HepG2 (cell line): ENCODE measurements around the gene ZKSCAN3. TPM values are rescaled to one million over a fixed set of nuclear protein-coding genes. Genes with fewer than 3 reads are reported as not detected.

Experiments
- ADNP ChIP-seq: sonication (generic); formaldehyde crosslinking; IDR thresholded peaks from 2 replicates; pipeline ENCODE4 v1.4.0; 2020; ENCODE audit warnings: missing genetic modification reagents
- CREM ChIP-seq, 2 experiments: sonication (generic) in 1 of 2; formaldehyde crosslinking in 1 of 2; IDR thresholded peaks; 2 replicates each; pipeline versions ENCODE4 v1.4.0 to v1.6.1; 2016 to 2020; ENCODE audit warnings: antibody characterized with exemption in 1 of 2, mild to moderate bottlenecking in 1 of 2, missing genetic modification reagents in 1 of 2
- ELF4 ChIP-seq: sonication (generic); formaldehyde crosslinking; IDR thresholded peaks from 2 replicates; pipeline ENCODE4 v1.5.0; 2020; ENCODE audit warnings: missing genetic modification reagents, mild to moderate bottlenecking, moderate library complexity, borderline replicate concordance
- HDAC2 ChIP-seq: sonication (generic); formaldehyde crosslinking; IDR thresholded peaks from 2 replicates; pipeline ENCODE4 v1.4.0; 2020; ENCODE audit warnings: missing genetic modification reagents
- HIVEP1 ChIP-seq: sonication (generic); formaldehyde crosslinking; IDR thresholded peaks from 2 replicates; pipeline ENCODE4 v1.4.0; 2020; ENCODE audit warnings: mild to moderate bottlenecking, missing genetic modification reagents
- KMT2A ChIP-seq: sonication (generic); formaldehyde crosslinking; IDR thresholded peaks from 2 replicates; pipeline ENCODE4 v1.4.0; 2020; ENCODE audit warnings: missing genetic modification reagents
- MED1 ChIP-seq: sonication (generic); formaldehyde crosslinking; IDR thresholded peaks from 2 replicates; pipeline ENCODE4 v1.4.0; 2020; ENCODE audit warnings: missing genetic modification reagents
- NCOA1 ChIP-seq: sonication (generic); formaldehyde crosslinking; IDR thresholded peaks from 2 replicates; pipeline ENCODE4 v1.9.0; 2021; ENCODE audit warnings: missing genetic modification reagents
- NCOA2 ChIP-seq: sonication (generic); formaldehyde crosslinking; IDR thresholded peaks from 2 replicates; pipeline ENCODE4 v1.8.0; 2022; ENCODE audit warnings: inconsistent platforms
- NCOA5 ChIP-seq: sonication (generic); formaldehyde crosslinking; IDR thresholded peaks from 2 replicates; pipeline ENCODE4 v1.4.0; 2020; ENCODE audit warnings: missing genetic modification reagents
- PHF20 ChIP-seq: sonication (generic); formaldehyde crosslinking; IDR thresholded peaks from 2 replicates; pipeline ENCODE4 v1.5.0; 2020; ENCODE audit warnings: mild to moderate bottlenecking, missing genetic modification reagents
- REXO4 ChIP-seq: sonication (generic); formaldehyde crosslinking; IDR thresholded peaks from 2 replicates; pipeline ENCODE4 v1.8.0; 2022; ENCODE audit warnings: missing genetic modification reagents, mild to moderate bottlenecking, borderline replicate concordance
- RXRA ChIP-seq: sonication (generic); formaldehyde crosslinking; IDR thresholded peaks from 2 replicates; pipeline ENCODE4 v1.5.1; 2020; ENCODE audit warnings: missing genetic modification reagents
- SALL2 ChIP-seq: sonication (generic); formaldehyde crosslinking; IDR thresholded peaks from 2 replicates; pipeline ENCODE4 v1.8.1; 2023; ENCODE audit warnings: mild to moderate bottlenecking, missing genetic modification reagents, inconsistent platforms
- TOE1 ChIP-seq: sonication (generic); formaldehyde crosslinking; IDR thresholded peaks from 2 replicates; pipeline ENCODE4 v1.4.0; 2020; ENCODE audit warnings: mild to moderate bottlenecking, missing genetic modification reagents
- ZNF282 ChIP-seq: fragments of 450-650 bp; IDR thresholded peaks from 2 replicates; pipeline ENCODE4 v1.6.1; 2018; ENCODE audit not compliant: partially characterized antibody
- ZNF382 ChIP-seq: sonication (generic); formaldehyde crosslinking; IDR thresholded peaks from 2 replicates; pipeline ENCODE4 v1.5.0; 2020; ENCODE audit warnings: missing genetic modification reagents, mild to moderate bottlenecking, borderline replicate concordance
- ZNF431 ChIP-seq: sonication (generic); formaldehyde crosslinking; IDR thresholded peaks from 2 replicates; pipeline ENCODE4 v1.9.0; 2022; ENCODE audit warnings: missing genetic modification reagents, low read depth, mild to moderate bottlenecking, borderline replicate concordance
- ZNF672 ChIP-seq: sonication (generic); formaldehyde crosslinking; IDR thresholded peaks from 2 replicates; pipeline ENCODE4 v1.8.1; 2022; ENCODE audit warnings: missing genetic modification reagents
- ZNF841 ChIP-seq: sonication (generic); formaldehyde crosslinking; IDR thresholded peaks from 2 replicates; pipeline ENCODE4 v1.8.1; 2023; ENCODE audit warnings: missing genetic modification reagents, borderline replicate concordance
- polyA plus RNA-seq, 8 experiments: library from polyadenylated mRNA; depleted of rRNA in 3 of 8; stranded (reverse) in 7 of 8; unstranded in 1 of 8; fragments of >200 nt; fragmentation: Illumina TruSeq in 4 of 8; extraction: Trizol in 4 of 8; gene quantifications; 2 replicates each; pipeline versions ENCODE4 v1.2.1 to v1.2.3, GENCODE V29; 2011 to 2016; ENCODE audit warnings: low read depth in 4 of 8, missing spikeins in 1 of 8, mixed read lengths in 1 of 8; ENCODE audit not compliant: insufficient read depth in 1 of 8
- total RNA-seq, 5 experiments: library from RNA; depleted of rRNA; stranded (reverse); fragments of >200 nt; fragmentation: Illumina TruSeq; extraction: Trizol; gene quantifications; 2 replicates each; pipeline ENCODE4 v1.2.3, GENCODE V29; 2016; ENCODE audit warnings: low read depth in 1 of 5
- TF ChIP-seq, protein P1 (sequence below), 2 experiments: fragments of 450-650 bp in 1 of 2; sonication (generic) in 1 of 2; formaldehyde crosslinking; IDR thresholded peaks; 2 replicates each; pipeline versions ENCODE4 v1.5.0 to v1.8.0; 2020 to 2022; ENCODE audit warnings: mild to moderate bottlenecking in 1 of 2, missing genetic modification reagents in 1 of 2
- TF ChIP-seq, protein P2 (sequence below): IDR thresholded peaks from 2 replicates; pipeline ENCODE4 v1.6.1; 2016; ENCODE audit warnings: mild to moderate bottlenecking
- TF ChIP-seq, protein P3 (sequence below): sonication (generic); formaldehyde crosslinking; IDR thresholded peaks from 2 replicates; pipeline ENCODE4 v1.5.0; 2020; ENCODE audit warnings: missing genetic modification reagents, mild to moderate bottlenecking, borderline replicate concordance
- TF ChIP-seq, protein P4 (sequence below): sonication (generic); formaldehyde crosslinking; IDR thresholded peaks from 2 replicates; pipeline ENCODE4 v1.5.0; 2020; ENCODE audit warnings: missing genetic modification reagents
- TF ChIP-seq, protein P5 (sequence below): IDR thresholded peaks from 2 replicates; pipeline ENCODE4 v1.6.1; 2016; ENCODE audit warnings: low read depth, borderline replicate concordance

ZKSCAN3 gene
- total and polyA plus RNA-seq, 2 of the 13 experiments (the other 11 are each of a cell fraction or from before 2014, with no cell fraction given): 3.3 to 7.4 TPM

DNA sequence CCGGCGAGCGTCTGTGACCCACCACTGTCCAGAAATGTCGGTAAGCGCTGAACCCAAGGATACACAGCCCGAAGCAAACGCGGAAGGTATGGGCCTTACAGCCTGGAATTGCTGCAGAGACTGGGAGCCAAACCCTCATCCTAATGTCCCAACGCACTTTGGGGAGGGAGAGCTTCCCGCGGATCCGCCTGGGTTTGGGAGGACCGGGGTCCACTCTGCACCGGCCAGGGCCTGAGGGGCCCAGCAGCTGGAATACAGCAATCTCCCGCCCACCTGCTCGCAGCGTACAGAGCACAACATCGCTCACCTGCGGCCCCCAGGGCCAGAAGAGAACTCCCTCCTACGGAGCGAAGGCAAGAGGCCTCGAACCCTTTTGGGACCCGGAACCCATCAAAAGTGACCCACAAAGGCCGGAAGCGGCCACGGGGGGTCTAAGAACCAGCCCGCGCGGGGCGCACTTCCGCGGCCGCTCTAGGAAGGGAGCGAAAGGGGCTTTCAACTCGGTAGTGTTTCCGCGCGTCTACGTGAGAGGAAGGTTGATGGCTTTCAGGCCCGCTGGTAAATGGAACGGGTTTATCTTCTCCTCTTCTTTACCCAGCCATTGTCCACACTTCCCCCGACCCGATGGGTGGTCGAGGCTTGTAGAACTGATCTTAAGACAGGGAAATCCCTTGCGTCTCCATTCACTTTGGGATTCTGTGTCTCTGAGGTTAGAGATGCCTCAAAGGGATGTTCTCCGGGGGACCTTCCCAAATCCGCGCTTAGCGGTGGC, 49.8 kb downstream of the ZKSCAN3 start, which contains the start of gene ZSCAN12 (continued):
- TF ChIP-seq KMT2A (CRISPR knock-in tag): peak; percentile 100
- peak; percentile 47; the same call in 1 of the 2 replicates for TF ChIP-seq ELF4
- peak; percentile 87 for TF ChIP-seq MED1 (CRISPR knock-in tag)
- TF ChIP-seq TOE1: peak; percentile 90; the same call in 1 of the 2 replicates
- TF ChIP-seq ZNF431: peak; percentile 86; the same call in 1 of the 2 replicates
- TF ChIP-seq RXRA (CRISPR knock-in tag): peak; percentile 51; the same call in 1 of the 2 replicates
- TF ChIP-seq NCOA2 (CRISPR knock-in tag): no peak; the same call in 1 of the 2 replicates
- TF ChIP-seq, protein P1, sequence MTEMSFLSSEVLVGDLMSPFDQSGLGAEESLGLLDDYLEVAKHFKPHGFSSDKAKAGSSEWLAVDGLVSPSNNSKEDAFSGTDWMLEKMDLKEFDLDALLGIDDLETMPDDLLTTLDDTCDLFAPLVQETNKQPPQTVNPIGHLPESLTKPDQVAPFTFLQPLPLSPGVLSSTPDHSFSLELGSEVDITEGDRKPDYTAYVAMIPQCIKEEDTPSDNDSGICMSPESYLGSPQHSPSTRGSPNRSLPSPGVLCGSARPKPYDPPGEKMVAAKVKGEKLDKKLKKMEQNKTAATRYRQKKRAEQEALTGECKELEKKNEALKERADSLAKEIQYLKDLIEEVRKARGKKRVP (CRISPR knock-in tag; IDR thresholded peaks at IDR 0.05): no peak
- TF ChIP-seq ADNP (CRISPR knock-in tag): no peak
- peak; percentile 55; the same call in 1 of the 2 replicates for TF ChIP-seq NCOA1 (CRISPR knock-in tag)
- TF ChIP-seq, protein P2, sequence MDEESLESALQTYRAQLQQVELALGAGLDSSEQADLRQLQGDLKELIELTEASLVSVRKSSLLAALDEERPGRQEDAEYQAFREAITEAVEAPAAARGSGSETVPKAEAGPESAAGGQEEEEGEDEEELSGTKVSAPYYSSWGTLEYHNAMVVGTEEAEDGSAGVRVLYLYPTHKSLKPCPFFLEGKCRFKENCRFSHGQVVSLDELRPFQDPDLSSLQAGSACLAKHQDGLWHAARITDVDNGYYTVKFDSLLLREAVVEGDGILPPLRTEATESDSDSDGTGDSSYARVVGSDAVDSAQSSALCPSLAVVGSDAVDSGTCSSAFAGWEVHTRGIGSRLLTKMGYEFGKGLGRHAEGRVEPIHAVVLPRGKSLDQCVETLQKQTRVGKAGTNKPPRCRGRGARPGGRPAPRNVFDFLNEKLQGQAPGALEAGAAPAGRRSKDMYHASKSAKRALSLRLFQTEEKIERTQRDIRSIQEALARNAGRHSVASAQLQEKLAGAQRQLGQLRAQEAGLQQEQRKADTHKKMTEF (CRISPR knock-in tag): peak; percentile 96
- no peak for TF ChIP-seq NCOA5 (CRISPR knock-in tag)
- peak; percentile 81; the same call in 1 of the 2 replicates for TF ChIP-seq REXO4
- TF ChIP-seq, protein P3, sequence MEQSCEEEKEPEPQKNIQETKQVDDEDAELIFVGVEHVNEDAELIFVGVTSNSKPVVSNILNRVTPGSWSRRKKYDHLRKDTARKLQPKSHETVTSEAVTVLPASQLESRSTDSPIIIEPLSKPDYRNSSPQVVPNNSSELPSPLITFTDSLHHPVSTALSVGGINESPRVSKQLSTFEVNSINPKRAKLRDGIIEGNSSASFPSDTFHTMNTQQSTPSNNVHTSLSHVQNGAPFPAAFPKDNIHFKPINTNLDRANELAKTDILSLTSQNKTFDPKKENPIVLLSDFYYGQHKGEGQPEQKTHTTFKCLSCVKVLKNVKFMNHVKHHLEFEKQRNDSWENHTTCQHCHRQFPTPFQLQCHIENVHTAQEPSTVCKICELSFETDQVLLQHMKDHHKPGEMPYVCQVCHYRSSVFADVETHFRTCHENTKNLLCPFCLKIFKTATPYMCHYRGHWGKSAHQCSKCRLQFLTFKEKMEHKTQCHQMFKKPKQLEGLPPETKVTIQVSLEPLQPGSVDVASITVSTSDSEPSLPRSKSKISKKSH (CRISPR knock-in tag): peak; percentile 85; the same call in 1 of the 2 replicates
- TF ChIP-seq HDAC2 (CRISPR knock-in tag): peak; percentile 92
- no peak for TF ChIP-seq ZNF282
- TF ChIP-seq PHF20 (CRISPR knock-in tag): peak; percentile 99
- TF ChIP-seq ZNF672 (CRISPR knock-in tag): no peak
- TF ChIP-seq ZNF382 (CRISPR knock-in tag): no peak
- TF ChIP-seq, protein P4, sequence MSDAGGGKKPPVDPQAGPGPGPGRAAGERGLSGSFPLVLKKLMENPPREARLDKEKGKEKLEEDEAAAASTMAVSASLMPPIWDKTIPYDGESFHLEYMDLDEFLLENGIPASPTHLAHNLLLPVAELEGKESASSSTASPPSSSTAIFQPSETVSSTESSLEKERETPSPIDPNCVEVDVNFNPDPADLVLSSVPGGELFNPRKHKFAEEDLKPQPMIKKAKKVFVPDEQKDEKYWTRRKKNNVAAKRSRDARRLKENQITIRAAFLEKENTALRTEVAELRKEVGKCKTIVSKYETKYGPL: 0 out of 2 replicates have a peak, but pooled peaks have one; percentile 24
- TF ChIP-seq SALL2 (CRISPR knock-in tag): peak; percentile 80; the same call in 1 of the 2 replicates
- TF ChIP-seq ZNF841 (CRISPR knock-in tag): peak; percentile 16; the same call in 1 of the 2 replicates
- TF ChIP-seq HIVEP1 (CRISPR knock-in tag): peak; percentile 96
- TF ChIP-seq CREM (IDR thresholded peaks at IDR 0.05): peak; percentile 79
- peak; percentile 12; the same call in 1 of the 2 replicates for TF ChIP-seq CREM (CRISPR knock-in tag; IDR thresholded peaks at IDR 0.05)
- TF ChIP-seq, protein P5, sequence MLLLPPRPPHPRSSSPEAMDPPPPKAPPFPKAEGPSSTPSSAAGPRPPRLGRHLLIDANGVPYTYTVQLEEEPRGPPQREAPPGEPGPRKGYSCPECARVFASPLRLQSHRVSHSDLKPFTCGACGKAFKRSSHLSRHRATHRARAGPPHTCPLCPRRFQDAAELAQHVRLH (CRISPR knock-in tag): peak; percentile 92; the same call in 1 of the 2 replicates
